ENCODE data around the gene TMC4. TPM values are rescaled to one million over a fixed set of nuclear protein-coding genes. Genes with fewer than 3 reads are reported as not detected.

The TMC4 gene
- total RNA-seq, 1 experiment from 2014 or later = 175 TPM

DNA sequence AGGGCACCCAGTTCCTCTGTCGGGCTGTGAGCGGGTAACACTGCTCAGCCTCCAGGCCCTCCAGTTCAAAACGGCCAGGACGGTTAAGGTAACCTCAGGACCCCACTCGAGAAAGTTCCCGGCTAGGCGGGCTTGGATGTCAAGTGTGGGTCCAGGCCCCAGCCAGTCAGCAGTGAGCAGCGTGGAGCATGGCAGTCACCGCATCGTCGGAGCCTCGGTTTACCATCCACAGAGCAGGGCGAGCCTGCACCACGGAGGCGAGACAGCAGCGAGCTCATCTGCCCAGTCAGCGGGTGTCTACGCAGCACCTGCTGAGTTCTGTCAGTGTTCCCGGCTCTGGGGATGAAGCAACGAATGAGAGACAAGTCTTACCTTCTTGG, 43.4 kb downstream of the TMC4 start:
- Histone ChIP-seq H2AFZ (no peak overlapping the region), H3K36me3 (ENCODE audit: low read depth) (peaks cover 5% of the 10 kb centered on the region; the same call in 1 of the 2 replicates), H3F3A (ENCODE audit: insufficient read depth, low read depth) (peaks cover 14% of the 10 kb centered on the region; the same call in 1 of the 2 replicates), H3K9me3 (ENCODE audit: insufficient read depth, low read depth) (no peaks in the 10 kb centered on the region), H3K4me2 (no peak overlapping the region), H4K20me1 (ENCODE audit: insufficient read depth) (no peaks in the 10 kb centered on the region), H3K79me2 (ENCODE audit: low read depth) (no peaks in the 10 kb centered on the region), H3K4me3 (no peak overlapping the region), H3K27ac (no peak overlapping the region), H3K9me2 (ENCODE audit: insufficient read depth) (no peaks in the 10 kb centered on the region), H3K27me3 (ENCODE audit: insufficient read depth, low read depth) (no peaks in the 10 kb centered on the region), H3K4me1 (replicated peaks; ENCODE audit: insufficient read depth) (0 out of 2 replicates have a peak, but pooled peaks cover under 1% of the 10 kb centered on the region)
- no peak for TF ChIP-seq EZH2 (IDR thresholded peaks at IDR 0.05; ENCODE audit: low read depth)
- TF ChIP-seq, protein P1, sequence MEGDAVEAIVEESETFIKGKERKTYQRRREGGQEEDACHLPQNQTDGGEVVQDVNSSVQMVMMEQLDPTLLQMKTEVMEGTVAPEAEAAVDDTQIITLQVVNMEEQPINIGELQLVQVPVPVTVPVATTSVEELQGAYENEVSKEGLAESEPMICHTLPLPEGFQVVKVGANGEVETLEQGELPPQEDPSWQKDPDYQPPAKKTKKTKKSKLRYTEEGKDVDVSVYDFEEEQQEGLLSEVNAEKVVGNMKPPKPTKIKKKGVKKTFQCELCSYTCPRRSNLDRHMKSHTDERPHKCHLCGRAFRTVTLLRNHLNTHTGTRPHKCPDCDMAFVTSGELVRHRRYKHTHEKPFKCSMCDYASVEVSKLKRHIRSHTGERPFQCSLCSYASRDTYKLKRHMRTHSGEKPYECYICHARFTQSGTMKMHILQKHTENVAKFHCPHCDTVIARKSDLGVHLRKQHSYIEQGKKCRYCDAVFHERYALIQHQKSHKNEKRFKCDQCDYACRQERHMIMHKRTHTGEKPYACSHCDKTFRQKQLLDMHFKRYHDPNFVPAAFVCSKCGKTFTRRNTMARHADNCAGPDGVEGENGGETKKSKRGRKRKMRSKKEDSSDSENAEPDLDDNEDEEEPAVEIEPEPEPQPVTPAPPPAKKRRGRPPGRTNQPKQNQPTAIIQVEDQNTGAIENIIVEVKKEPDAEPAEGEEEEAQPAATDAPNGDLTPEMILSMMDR (conservative IDR thresholded peaks at IDR 0.05) = no peak
- no peak for DNase-seq
- BruUV-seq (replicated peaks) = no TSS peak
- POLR2A ChIA-PET (ENCODE audit: unreplicated experiment) = no interaction called here
- CTCF ChIA-PET = no interaction called here
- intact Hi-C loops (cut with micrococcal nuclease; ENCODE audit: unreplicated experiment) = no loop called here

GRCh38 chr19:54128796-54129616, 44.0 kb downstream of the TMC4 start:
- ChIA-PET POLR2A (ENCODE audit: unreplicated experiment) (no interaction called here), CTCF (no interaction called here)
- H3F3A ChIP-seq (ENCODE audit: insufficient read depth, low read depth) = peaks cover 11% of the 10 kb centered on the region; the same call in 1 of the 2 replicates
- no peaks in the 10 kb centered on the region for H3K79me2 ChIP-seq (ENCODE audit: low read depth)
- H3K27me3 ChIP-seq (ENCODE audit: insufficient read depth, low read depth) = no peaks in the 10 kb centered on the region
- H3K9me3 ChIP-seq (ENCODE audit: insufficient read depth, low read depth) = no peaks in the 10 kb centered on the region
- no peak overlapping the region for H2AFZ ChIP-seq
- intact Hi-C loops (cut with micrococcal nuclease; ENCODE audit: unreplicated experiment) = no loop called here
- BruUV-seq (replicated peaks) = no TSS peak
- no peak overlapping the region for H3K4me3 ChIP-seq
- no peaks in the 10 kb centered on the region for H3K9me2 ChIP-seq (ENCODE audit: insufficient read depth)
- H3K4me1 ChIP-seq (replicated peaks; ENCODE audit: insufficient read depth) = no peaks in the 10 kb centered on the region
- no peak overlapping the region for H3K4me2 ChIP-seq
- no peak for DNase-seq
- H3K36me3 ChIP-seq (ENCODE audit: low read depth) = peaks cover 5% of the 10 kb centered on the region; the same call in 1 of the 2 replicates
- TF ChIP-seq, protein P1 (conservative IDR thresholded peaks at IDR 0.05) = no peak
- no peak for TF ChIP-seq EZH2 (IDR thresholded peaks at IDR 0.05; ENCODE audit: low read depth)
- no peaks in the 10 kb centered on the region for H4K20me1 ChIP-seq (ENCODE audit: insufficient read depth)
- no peak overlapping the region for H3K27ac ChIP-seq

DNA sequence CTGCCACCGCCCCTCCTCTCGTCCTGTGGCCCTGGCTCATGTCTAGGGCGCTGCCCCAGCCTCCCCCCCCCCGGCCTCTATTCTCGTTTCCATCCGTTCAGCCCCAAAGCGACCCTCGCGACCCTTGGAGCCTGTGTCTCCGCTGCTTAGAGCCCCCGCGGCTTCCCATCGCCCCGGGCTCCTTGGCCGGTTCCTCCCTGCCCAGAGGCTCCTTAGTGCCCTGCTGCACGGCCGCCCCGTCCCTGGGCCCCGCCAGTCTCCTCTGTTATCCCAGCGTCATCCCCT, 44.6 kb downstream of the TMC4 start:
- Histone ChIP-seq H2AFZ (no peak overlapping the region), H3K4me3 (no peak overlapping the region), H3K9me2 (ENCODE audit: insufficient read depth) (no peaks in the 10 kb centered on the region), H3K36me3 (ENCODE audit: low read depth) (peaks cover 5% of the 10 kb centered on the region; the same call in 1 of the 2 replicates), H3K4me2 (no peak overlapping the region), H3K4me1 (replicated peaks; ENCODE audit: insufficient read depth) (no peaks in the 10 kb centered on the region), H3K79me2 (ENCODE audit: low read depth) (no peaks in the 10 kb centered on the region), H3K27me3 (ENCODE audit: insufficient read depth, low read depth) (no peaks in the 10 kb centered on the region), H4K20me1 (ENCODE audit: insufficient read depth) (no peaks in the 10 kb centered on the region), H3F3A (ENCODE audit: insufficient read depth, low read depth) (peaks cover 10% of the 10 kb centered on the region; the same call in 1 of the 2 replicates), H3K9me3 (ENCODE audit: insufficient read depth, low read depth) (no peaks in the 10 kb centered on the region), H3K27ac (no peak overlapping the region)
- TF ChIP-seq, protein P1 (conservative IDR thresholded peaks at IDR 0.05) = no peak
- TF ChIP-seq EZH2 (IDR thresholded peaks at IDR 0.05; ENCODE audit: low read depth) = no peak
- no TSS peak for BruUV-seq (replicated peaks)
- intact Hi-C loops (cut with micrococcal nuclease; ENCODE audit: unreplicated experiment) = no loop called here
- DNase-seq = no peak
- CTCF ChIA-PET = no interaction called here
- POLR2A ChIA-PET (ENCODE audit: unreplicated experiment) = no interaction called here

All from PC-9 (cell line).